Nephron progenitor cell (in vitro differentiated cells): ENCODE measurements around the gene SMAD4.
"Not testable (repeated sequence)": the region's sequence is repeated elsewhere in the genome, so short reads cannot be mapped to it uniquely, and the experiment has no call there.

Experiments used
- DNase-seq: peaks from one replicate; pipeline ENCODE4 v3.0.0; 2021
- H3K27ac Mint-ChIP-seq: 2 replicates; pipeline ENCODE4 v1.8.0; 2021; ENCODE audit warnings: mild to moderate bottlenecking, moderate library complexity, mixed read lengths
- H3K27me3 Mint-ChIP-seq: 2 replicates; pipeline ENCODE4 v1.8.0; 2021; ENCODE audit warnings: mild to moderate bottlenecking, low read depth, mixed read lengths; ENCODE audit not compliant: poor library complexity
- H3K36me3 Mint-ChIP-seq: 2 replicates; pipeline ENCODE4 v1.8.0; 2021; ENCODE audit warnings: low read depth, mixed read lengths
- H3K4me1 Mint-ChIP-seq: 2 replicates; pipeline ENCODE4 v1.8.0; 2021; ENCODE audit warnings: mixed read lengths
- H3K4me3 Mint-ChIP-seq: 2 replicates; pipeline ENCODE4 v1.8.0; 2021; ENCODE audit warnings: mild to moderate bottlenecking, moderate library complexity, mixed read lengths
- H3K9me3 Mint-ChIP-seq: 2 replicates; pipeline ENCODE4 v1.8.0; 2021; ENCODE audit warnings: mild to moderate bottlenecking, moderate library complexity, mixed read lengths
- CTCF ChIP-seq: fragments of 200-600 bp; sonication (generic); IDR thresholded peaks from 2 replicates; pipeline ENCODE4 v1.5.0; 2021; ENCODE audit warnings: antibody characterized with exemption

SMAD4 gene

GRCh38 chr18:51089691-51090090 lies 59.7 kb downstream of the SMAD4 start:
- H3K9me3 Mint-ChIP-seq, result peaks cover 62% of the 10 kb centered on the region

GRCh38 chr18:51091270-51091669 lies 61.3 kb downstream of the SMAD4 start:
- peaks cover 3% of the 10 kb centered on the region for H3K27me3 Mint-ChIP-seq
- TF ChIP-seq CTCF, result no peak
- no peak for DNase-seq
- peaks cover 62% of the 10 kb centered on the region for H3K9me3 Mint-ChIP-seq
- H3K36me3 Mint-ChIP-seq, result peaks cover 56% of the 10 kb centered on the region
- peaks cover 4% of the 10 kb centered on the region for H3K4me1 Mint-ChIP-seq
- no peak overlapping the region for H3K4me3 Mint-ChIP-seq
- no peak overlapping the region for H3K27ac Mint-ChIP-seq

More at GRCh38 chr18:51089691-51090090, 59.7 kb downstream of the SMAD4 start:
- H3K36me3 Mint-ChIP-seq, result peaks cover 64% of the 10 kb centered on the region
- H3K4me1 Mint-ChIP-seq, result no peaks in the 10 kb centered on the region
- H3K27me3 Mint-ChIP-seq, result peaks cover 3% of the 10 kb centered on the region
- no peak for DNase-seq
- no peak overlapping the region for H3K27ac Mint-ChIP-seq
- TF ChIP-seq CTCF, result no peak
- H3K4me3 Mint-ChIP-seq, result no peak overlapping the region

GRCh38 chr18:51092117-51092516 lies 62.1 kb downstream of the SMAD4 start:
- Mint-ChIP-seq H3K27ac (no peak overlapping the region), H3K36me3 (peaks cover 48% of the 10 kb centered on the region), H3K4me1 (peaks cover 12% of the 10 kb centered on the region), H3K27me3 (peaks cover 3% of the 10 kb centered on the region), H3K4me3 (no peak overlapping the region), H3K9me3 (peaks cover 53% of the 10 kb centered on the region)
- no peak for DNase-seq
- no peak for TF ChIP-seq CTCF

GRCh38 chr18:51092967-51093366 lies 63.0 kb downstream of the SMAD4 start:
- Mint-ChIP-seq H3K9me3 (peaks cover 45% of the 10 kb centered on the region), H3K4me1 (peaks cover 13% of the 10 kb centered on the region), H3K36me3 (peaks cover 39% of the 10 kb centered on the region)
- not testable (repeated sequence) for H3K4me3 Mint-ChIP-seq, H3K27me3 Mint-ChIP-seq, H3K27ac Mint-ChIP-seq, DNase-seq

GRCh38 chr18:51097021-51097822 lies 67.2 kb downstream of the SMAD4 start:
- Mint-ChIP-seq H3K4me3 (no peak overlapping the region), H3K27ac (peak overlapping the region; percentile 66), H3K36me3 (peaks cover 23% of the 10 kb centered on the region), H3K4me1 (peaks cover 13% of the 10 kb centered on the region), H3K27me3 (no peaks in the 10 kb centered on the region), H3K9me3 (peaks cover 38% of the 10 kb centered on the region)
- DNase-seq, result no peak
- TF ChIP-seq CTCF, result no peak

- Mint-ChIP-seq H3K36me3 (peaks cover 30% of the 10 kb centered on the region), H3K27me3 (no peaks in the 10 kb centered on the region), H3K4me3 (no peak overlapping the region), H3K9me3 (peaks cover 42% of the 10 kb centered on the region), H3K4me1 (peaks cover 13% of the 10 kb centered on the region), H3K27ac (no peak overlapping the region)
- DNase-seq, result no peak
- TF ChIP-seq CTCF, result no peak
Measured at GRCh38 chr18:51098082-51098481, 68.1 kb downstream of the SMAD4 start.
